Measurements from ENCODE around the gene STAT4.

The STAT4 gene

GRCh38 chr2:190986221-190986953 is 164.4 kb downstream of the STAT4 start:
- ATAC-seq: no peak
- no peak for DNase-seq (ENCODE audit: low spot score in 2 of 2)
- Mint-ChIP-seq H3K4me3 (no peak overlapping the region), H3K36me3 (peaks cover 100% of the 10 kb centered on the region), H3K9me3 (no peaks in the 10 kb centered on the region), H3K27ac (peak overlapping the region; percentile 86), H3K4me1 (peaks cover 26% of the 10 kb centered on the region)

DNA sequence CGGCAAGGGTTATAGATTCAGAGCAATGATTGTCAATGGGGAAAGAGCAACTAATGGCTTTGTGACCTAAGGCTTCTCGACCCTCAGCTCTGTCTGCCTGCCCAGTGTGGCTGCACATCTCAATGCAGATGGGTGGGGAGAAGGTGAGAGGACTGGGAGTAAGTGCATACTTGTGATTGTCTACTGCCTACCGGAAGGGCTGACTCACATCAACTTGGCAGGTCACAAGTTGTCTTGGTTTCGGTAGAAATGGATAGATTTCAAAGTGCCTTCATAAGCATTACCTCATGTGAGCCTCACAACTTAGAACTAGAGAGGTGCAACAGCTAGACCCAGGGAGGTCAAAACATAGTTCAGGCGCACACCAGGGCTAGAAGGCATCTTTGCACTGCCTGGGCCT is 166.2 kb downstream of the STAT4 start:
- peak; percentile 93 for ATAC-seq
- no peaks in the 10 kb centered on the region for H3K9me3 Mint-ChIP-seq
- peaks cover 26% of the 10 kb centered on the region for H3K4me1 Mint-ChIP-seq
- no peak overlapping the region for H3K4me3 Mint-ChIP-seq
- DNase-seq (ENCODE audit: low spot score in 2 of 2): no peak
- H3K27ac Mint-ChIP-seq: peak overlapping the region; percentile 86
- peaks cover 100% of the 10 kb centered on the region for H3K36me3 Mint-ChIP-seq

DNA sequence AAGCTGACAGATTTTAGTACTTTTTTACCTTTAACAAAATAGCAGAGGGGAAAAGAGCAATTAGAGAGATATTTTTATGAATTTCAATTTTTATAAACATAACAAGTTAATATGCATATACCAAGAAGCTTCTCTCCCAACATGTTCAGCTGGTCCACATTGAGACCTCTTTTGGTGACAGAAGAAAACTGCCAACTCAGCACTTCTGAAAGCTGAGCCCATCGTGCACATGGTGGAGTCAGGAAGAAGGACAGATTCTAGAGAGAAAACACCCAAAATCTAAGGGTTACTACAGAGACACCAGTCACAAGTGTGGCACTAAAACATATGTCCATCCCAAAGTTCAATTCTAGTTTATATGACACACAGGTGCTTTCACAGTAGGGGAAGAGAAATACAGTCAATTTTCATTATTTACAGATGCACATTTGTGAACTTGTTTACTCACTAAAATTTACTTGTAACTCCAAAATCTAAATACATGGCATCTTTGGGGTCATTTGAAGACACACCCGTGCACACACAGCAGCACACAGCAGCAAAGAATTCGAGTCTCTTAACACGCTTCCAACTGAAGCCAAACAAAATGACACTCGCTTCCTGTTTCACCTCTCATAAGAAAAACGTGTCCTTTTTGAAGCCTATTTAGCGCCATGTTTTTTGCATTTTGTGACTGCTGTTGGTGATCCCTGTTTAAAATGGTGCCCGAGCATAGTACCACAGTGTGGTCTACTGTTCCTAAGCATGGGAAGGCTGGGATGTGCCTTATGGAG is 168.3 kb downstream of the STAT4 start:
- no peak for ATAC-seq
- Mint-ChIP-seq H3K27ac (peak overlapping the region; percentile 87), H3K36me3 (peaks cover 100% of the 10 kb centered on the region), H3K4me1 (peaks cover 26% of the 10 kb centered on the region), H3K9me3 (no peaks in the 10 kb centered on the region), H3K4me3 (no peak overlapping the region)
- DNase-seq (ENCODE audit: low spot score in 2 of 2): no peak

DNA sequence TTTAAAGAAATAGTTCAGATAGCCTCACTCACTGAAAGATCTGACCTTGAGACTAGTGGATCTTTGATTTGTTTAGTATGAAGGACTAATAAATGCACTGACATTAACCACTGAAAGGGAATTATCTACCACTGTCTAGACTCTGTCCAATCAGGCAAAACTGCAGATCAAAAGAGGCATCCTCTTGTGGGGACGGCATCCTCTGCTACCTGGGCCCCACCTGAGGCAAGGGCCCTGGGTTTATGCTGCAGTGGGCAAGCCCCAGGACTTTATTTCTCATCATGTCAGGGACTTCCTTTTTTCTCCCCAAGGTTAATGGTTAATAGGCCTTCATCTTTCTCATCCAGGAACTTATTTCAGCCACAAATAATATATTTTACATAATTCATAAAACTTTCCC is 169.1 kb downstream of the STAT4 start:
- peaks cover 30% of the 10 kb centered on the region for H3K4me1 Mint-ChIP-seq
- peaks cover 100% of the 10 kb centered on the region for H3K36me3 Mint-ChIP-seq
- H3K27ac Mint-ChIP-seq: peak overlapping the region; percentile 87
- no peak for ATAC-seq
- no peaks in the 10 kb centered on the region for H3K9me3 Mint-ChIP-seq
- no peak overlapping the region for H3K4me3 Mint-ChIP-seq
- no peak for DNase-seq (ENCODE audit: low spot score in 2 of 2)

DNA sequence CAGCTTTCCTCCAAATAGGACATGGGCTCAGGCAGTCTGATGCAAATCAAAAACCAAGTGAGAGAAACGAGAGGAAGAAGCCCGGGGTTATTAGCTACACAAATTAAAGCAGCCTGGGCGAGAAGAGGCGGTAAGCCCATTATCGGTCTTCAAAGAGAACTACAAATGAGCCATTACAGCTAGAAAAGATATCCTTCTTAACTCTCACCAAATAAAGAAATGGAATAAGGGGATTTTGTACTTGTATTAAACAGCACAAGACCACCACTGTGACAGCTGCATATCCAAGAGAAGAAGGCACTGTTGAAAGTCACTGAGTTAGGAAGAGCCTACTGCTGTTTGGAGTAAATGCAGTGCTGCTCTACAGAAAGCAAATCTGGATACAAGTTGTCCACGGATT is 169.5 kb downstream of the STAT4 start:
- Mint-ChIP-seq H3K9me3 (no peaks in the 10 kb centered on the region), H3K27ac (peak overlapping the region; percentile 87), H3K4me1 (peaks cover 33% of the 10 kb centered on the region), H3K36me3 (peaks cover 100% of the 10 kb centered on the region), H3K4me3 (no peak overlapping the region)
- DNase-seq (ENCODE audit: low spot score in 2 of 2) (no peak), ATAC-seq (no peak)

- H3K27ac Mint-ChIP-seq: peak overlapping the region; percentile 87
Observed at GRCh38 chr2:190980630-190981209, 170.1 kb downstream of the STAT4 start.

GRCh38 chr2:190979906-190980629 is 170.7 kb downstream of the STAT4 start:
- Mint-ChIP-seq H3K36me3 (peaks cover 100% of the 10 kb centered on the region), H3K4me1 (peaks cover 23% of the 10 kb centered on the region), H3K9me3 (no peaks in the 10 kb centered on the region), H3K4me3 (no peak overlapping the region), H3K27ac (peak overlapping the region; percentile 87)
- no peak for DNase-seq (ENCODE audit: low spot score in 2 of 2)
- no peak for ATAC-seq

More at GRCh38 chr2:190980630-190981209, 170.1 kb downstream of the STAT4 start:
- Mint-ChIP-seq H3K4me1 (peaks cover 27% of the 10 kb centered on the region), H3K9me3 (no peaks in the 10 kb centered on the region), H3K36me3 (peaks cover 100% of the 10 kb centered on the region), H3K4me3 (no peak overlapping the region)
- no peak for DNase-seq (ENCODE audit: low spot score in 2 of 2)
- no peak for ATAC-seq

All from stimulated activated effector memory CD8-positive, alpha-beta T cell treated with anti-CD3 and anti-CD28 coated beads, Interleukin-12 subunit alpha, Interleukin-12 subunit beta, amount 100 ng/mL, for 72 hours (primary cell).